IPS-18a (cell line): ENCODE data around the gene ARHGEF10L.
"Not testable (repeated sequence)": the region's sequence is repeated elsewhere in the genome, so short reads cannot be mapped to it uniquely, and the experiment has no call there.

Source experiments
- H3K27ac ChIP-seq: one replicate; pipeline ENCODE4 v1.5.1; 2013; ENCODE audit warnings: low read length
- H3K27me3 ChIP-seq: one replicate; pipeline ENCODE4 v1.6.1; 2013; ENCODE audit warnings: mild to moderate bottlenecking, low read length; ENCODE audit not compliant: control insufficient read depth, insufficient read depth
- H3K36me3 ChIP-seq: one replicate; pipeline ENCODE4 v1.6.1; 2013; ENCODE audit warnings: low read depth, low read length; ENCODE audit not compliant: control insufficient read depth
- H3K4me1 ChIP-seq: one replicate; pipeline ENCODE4 v1.6.1; 2013; ENCODE audit warnings: low read depth, low read length; ENCODE audit not compliant: control insufficient read depth
- H3K4me3 ChIP-seq: one replicate; pipeline ENCODE4 v1.5.1; 2013; ENCODE audit warnings: low read length
- H3K9ac ChIP-seq: one replicate; pipeline ENCODE4 v1.6.1; 2013; ENCODE audit warnings: mild to moderate bottlenecking, low read length, moderate library complexity
- H3K9me3 ChIP-seq: one replicate; pipeline ENCODE4 v1.6.1; 2013; ENCODE audit warnings: low read depth, low read length; ENCODE audit not compliant: control insufficient read depth

ARHGEF10L gene

GRCh38 chr1:17629046-17629445 lies 89.5 kb downstream of the ARHGEF10L start:
- peaks cover 36% of the 10 kb centered on the region for H3K36me3 ChIP-seq

GRCh38 chr1:17629460-17629859 lies 90.0 kb downstream of the ARHGEF10L start:
- Histone ChIP-seq H3K27ac (no peak overlapping the region), H3K27me3 (no peaks in the 10 kb centered on the region), H3K4me3 (no peak overlapping the region), H3K9ac (no peak overlapping the region), H3K36me3 (peaks cover 36% of the 10 kb centered on the region), H3K4me1 (no peaks in the 10 kb centered on the region), H3K9me3 (no peaks in the 10 kb centered on the region)

More at GRCh38 chr1:17629046-17629445, 89.5 kb downstream of the ARHGEF10L start:
- H3K4me3 ChIP-seq, H3K9me3 ChIP-seq, H3K27me3 ChIP-seq, H3K9ac ChIP-seq, H3K27ac ChIP-seq, H3K4me1 ChIP-seq: not testable (repeated sequence)

GRCh38 chr1:17630048-17630830 lies 90.7 kb downstream of the ARHGEF10L start:
- no peaks in the 10 kb centered on the region for H3K27me3 ChIP-seq

GRCh38 chr1:17630986-17631385 lies 91.5 kb downstream of the ARHGEF10L start:
- H3K27me3 ChIP-seq: no peaks in the 10 kb centered on the region
- H3K9me3 ChIP-seq: no peaks in the 10 kb centered on the region
- H3K36me3 ChIP-seq: peaks cover 42% of the 10 kb centered on the region
- H3K4me3 ChIP-seq: no peak overlapping the region
- no peak overlapping the region for H3K27ac ChIP-seq
- no peak overlapping the region for H3K9ac ChIP-seq
- no peaks in the 10 kb centered on the region for H3K4me1 ChIP-seq

More at GRCh38 chr1:17630048-17630830, 90.7 kb downstream of the ARHGEF10L start:
- H3K4me3 ChIP-seq: no peak overlapping the region
- H3K9me3 ChIP-seq: no peaks in the 10 kb centered on the region
- H3K4me1 ChIP-seq: no peaks in the 10 kb centered on the region
- H3K27ac ChIP-seq: no peak overlapping the region
- H3K36me3 ChIP-seq: peaks cover 39% of the 10 kb centered on the region
- H3K9ac ChIP-seq: no peak overlapping the region

- H3K36me3 ChIP-seq: peaks cover 42% of the 10 kb centered on the region
Measured at GRCh38 chr1:17631410-17631809, 91.9 kb downstream of the ARHGEF10L start.

GRCh38 chr1:17632106-17632505 lies 92.6 kb downstream of the ARHGEF10L start:
- Histone ChIP-seq H3K4me3 (no peak overlapping the region), H3K4me1 (no peaks in the 10 kb centered on the region), H3K9me3 (no peaks in the 10 kb centered on the region), H3K36me3 (peaks cover 43% of the 10 kb centered on the region), H3K9ac (no peak overlapping the region), H3K27ac (no peak overlapping the region), H3K27me3 (no peaks in the 10 kb centered on the region)

More at GRCh38 chr1:17631410-17631809, 91.9 kb downstream of the ARHGEF10L start:
- Histone ChIP-seq H3K9me3 (no peaks in the 10 kb centered on the region), H3K4me1 (no peaks in the 10 kb centered on the region), H3K9ac (no peak overlapping the region), H3K4me3 (no peak overlapping the region), H3K27me3 (no peaks in the 10 kb centered on the region), H3K27ac (no peak overlapping the region)

- H3K4me1 ChIP-seq: no peaks in the 10 kb centered on the region
- H3K4me3 ChIP-seq: no peak overlapping the region
- no peak overlapping the region for H3K9ac ChIP-seq
- peaks cover 44% of the 10 kb centered on the region for H3K36me3 ChIP-seq
- no peaks in the 10 kb centered on the region for H3K9me3 ChIP-seq
- no peak overlapping the region for H3K27ac ChIP-seq
- no peaks in the 10 kb centered on the region for H3K27me3 ChIP-seq
Measured at GRCh38 chr1:17632541-17633184, 93.2 kb downstream of the ARHGEF10L start.

- Histone ChIP-seq H3K36me3 (peaks cover 53% of the 10 kb centered on the region), H3K9me3 (no peaks in the 10 kb centered on the region), H3K27me3 (no peaks in the 10 kb centered on the region), H3K4me1 (no peaks in the 10 kb centered on the region), H3K27ac (no peak overlapping the region), H3K9ac (no peak overlapping the region), H3K4me3 (no peak overlapping the region)
Measured at GRCh38 chr1:17633654-17634053, 94.2 kb downstream of the ARHGEF10L start.

- Histone ChIP-seq H3K9ac (no peak overlapping the region), H3K27ac (no peak overlapping the region), H3K27me3 (no peaks in the 10 kb centered on the region), H3K36me3 (peaks cover 67% of the 10 kb centered on the region), H3K9me3 (no peaks in the 10 kb centered on the region), H3K4me1 (no peaks in the 10 kb centered on the region), H3K4me3 (no peak overlapping the region)
Measured at GRCh38 chr1:17635276-17635675, 95.8 kb downstream of the ARHGEF10L start.

- peaks cover 70% of the 10 kb centered on the region for H3K36me3 ChIP-seq
Measured at GRCh38 chr1:17635811-17636210, 96.3 kb downstream of the ARHGEF10L start.

GRCh38 chr1:17636612-17637011 lies 97.1 kb downstream of the ARHGEF10L start:
- Histone ChIP-seq H3K36me3 (peaks cover 68% of the 10 kb centered on the region), H3K27me3 (no peaks in the 10 kb centered on the region), H3K27ac (no peak overlapping the region), H3K4me1 (no peaks in the 10 kb centered on the region), H3K4me3 (no peak overlapping the region), H3K9ac (no peak overlapping the region), H3K9me3 (no peaks in the 10 kb centered on the region)

More at GRCh38 chr1:17635811-17636210, 96.3 kb downstream of the ARHGEF10L start:
- no peak overlapping the region for H3K27ac ChIP-seq
- no peaks in the 10 kb centered on the region for H3K4me1 ChIP-seq
- no peak overlapping the region for H3K9ac ChIP-seq
- H3K9me3 ChIP-seq: no peaks in the 10 kb centered on the region
- H3K27me3 ChIP-seq: no peaks in the 10 kb centered on the region
- H3K4me3 ChIP-seq: no peak overlapping the region
